A549 (cell line): Measurements from ENCODE around the gene TMEM267. TPM values are rescaled to one million over a fixed set of nuclear protein-coding genes. Genes with fewer than 3 reads are reported as not detected.

Experiments
- ATAC-seq, 2 experiments: fragments of 200-7000 bp in 1 of 2; fragments of >200 bp in 1 of 2; cut with Nextera tagmentation in 1 of 2; cut with Tn5 transposase in 1 of 2; 3 replicates each; pipeline versions ENCODE4 v1.8.0 to v1.9.1; 2018 to 2020; ENCODE audit warnings: mild to moderate bottlenecking in 1 of 2, moderate library complexity in 1 of 2
- CTCF ChIA-PET: fragments of 300-600 bp; sonication (Branson Sonifier 250); formaldehyde crosslinking; extraction: SDS; loops from one replicate; lab custom pipeline; 2021; ENCODE audit warnings: antibody characterized with exemption, inconsistent platforms; lab: Yijun Ruan, JAX
- POLR2A ChIA-PET: fragments of 350-600 bp; formaldehyde crosslinking; extraction: SDS; loops from one replicate; lab custom pipeline; 2021; ENCODE audit warnings: antibody characterized with exemption, inconsistent platforms; lab: Yijun Ruan, JAX
- DNase-seq, 2 experiments: peaks; one replicate each; pipeline versions ENCODE4 v3.0.0 to v3.0.0-alpha.2; 2011 to 2016; ENCODE audit warnings: low read depth in 1 of 2, low spot score in 1 of 2
- FAIRE-seq: peaks from 2 replicates; lab custom pipeline; 2011; peaks lifted over from hg19 to GRCh38; lab: Jason Lieb, UNC
- H3K27ac ChIP-seq, 2 experiments: fragments of >200 bp; sonication (Bioruptor Twin); formaldehyde crosslinking; 3 replicates each; pipeline ENCODE4 v1.5.1; 2016 to 2017
- H3K4me1 ChIP-seq: fragments of >200 bp; sonication (Bioruptor Twin); formaldehyde crosslinking; 3 replicates; pipeline ENCODE4 v1.6.1; 2016
- H3K4me2 ChIP-seq: fragments of >200 bp; sonication (Bioruptor Twin); formaldehyde crosslinking; 3 replicates; pipeline ENCODE4 v1.6.1; 2016
- H3K4me3 ChIP-seq: fragments of >200 bp; sonication (Bioruptor Twin); formaldehyde crosslinking; 3 replicates; pipeline ENCODE4 v1.5.1; 2016
- H3K9me3 ChIP-seq: fragments of >200 bp; sonication (Bioruptor Twin); formaldehyde crosslinking; 3 replicates; pipeline ENCODE4 v1.6.1; 2016
- CBX2 ChIP-seq: fragments of 200-600 bp; sonication (generic); IDR thresholded peaks from 2 replicates; pipeline ENCODE4 v1.6.1; 2016; ENCODE audit warnings: low read depth, mild to moderate bottlenecking, borderline replicate concordance
- CBX8 ChIP-seq: fragments of 200-600 bp; sonication (generic); IDR thresholded peaks from 2 replicates; pipeline ENCODE4 v1.6.1; 2016
- CHD2 ChIP-seq: fragments of 150-350 bp; IDR thresholded peaks from 2 replicates; pipeline ENCODE4 v1.6.1; 2014; ENCODE audit warnings: low read length; ENCODE audit not compliant: partially characterized antibody
- CHD4 ChIP-seq: fragments of 200-600 bp; sonication (generic); IDR thresholded peaks from 2 replicates; pipeline ENCODE4 v1.6.1; 2016; ENCODE audit warnings: antibody characterized with exemption, mild to moderate bottlenecking, borderline replicate concordance
- ESRRA ChIP-seq: fragments of 150-350 bp; IDR thresholded peaks from 2 replicates; pipeline ENCODE4 v1.6.1; 2014; ENCODE audit warnings: mild to moderate bottlenecking, low read length, borderline replicate concordance
- FOSB ChIP-seq: fragments of 250-450 bp; sonication (Bioruptor Pico); IDR thresholded peaks from 2 replicates; pipeline ENCODE4 v1.5.0; 2020; ENCODE audit warnings: mild to moderate bottlenecking, moderate library complexity
- FOSL2 ChIP-seq, 2 experiments: fragments of 450-650 bp in 1 of 2; fragments of >200 bp in 1 of 2; sonication (Bioruptor Twin) in 1 of 2; formaldehyde crosslinking; IDR thresholded peaks; 2 replicates each; pipeline versions ENCODE4 v1.5.0 to v1.6.1; 2016 to 2020; ENCODE audit warnings: mild to moderate bottlenecking in 1 of 2, moderate library complexity in 1 of 2
- HDAC2 ChIP-seq: fragments of 200-600 bp; sonication (generic); IDR thresholded peaks from 2 replicates; pipeline ENCODE4 v1.6.1; 2016
- HOXA7 ChIP-seq: fragments of 250-450 bp; sonication (Bioruptor Pico); IDR thresholded peaks from 2 replicates; pipeline ENCODE4 v1.5.0; 2020; ENCODE audit warnings: mild to moderate bottlenecking, moderate library complexity
- HOXB5 ChIP-seq: fragments of 250-450 bp; sonication (Bioruptor Pico); IDR thresholded peaks from 2 replicates; pipeline ENCODE4 v1.5.0; 2020; ENCODE audit warnings: mild to moderate bottlenecking, moderate library complexity
- KDM1A ChIP-seq: fragments of 200-600 bp; sonication (generic); IDR thresholded peaks from 2 replicates; pipeline ENCODE4 v1.6.1; 2016; ENCODE audit warnings: low read depth, mild to moderate bottlenecking
- KDM5A ChIP-seq: fragments of 200-600 bp; sonication (generic); IDR thresholded peaks from 2 replicates; pipeline ENCODE4 v1.6.1; 2016; ENCODE audit warnings: antibody characterized with exemption, mild to moderate bottlenecking
- MAX ChIP-seq: IDR thresholded peaks from 2 replicates; pipeline ENCODE4 v1.6.1; 2012
- NFE2L2 ChIP-seq: fragments of 150-350 bp; conservative IDR thresholded peaks from 2 replicates; pipeline ENCODE4 v1.6.1; 2014; ENCODE audit warnings: low read length
- NR3C1 ChIP-seq: fragments of >200 bp; sonication (Bioruptor Twin); formaldehyde crosslinking; IDR thresholded peaks from 3 replicates; pipeline ENCODE4 v1.6.1; 2017
- PBX3 ChIP-seq: IDR thresholded peaks from 2 replicates; pipeline ENCODE4 v1.6.1; 2012
- PHF8 ChIP-seq: fragments of 200-600 bp; sonication (generic); IDR thresholded peaks from 2 replicates; pipeline ENCODE4 v1.6.1; 2016; ENCODE audit warnings: low read depth, mild to moderate bottlenecking, antibody characterized with exemption, moderate library complexity, borderline replicate concordance
- POLR2AphosphoS2 ChIP-seq: conservative IDR thresholded peaks from 2 replicates; pipeline ENCODE4 v1.6.1; 2012; ENCODE audit warnings: low read length, improper control_type of control experiment, inconsistent platforms
- RAD21 ChIP-seq, 2 experiments: fragments of >200 bp in 1 of 2; sonication (Bioruptor Twin) in 1 of 2; formaldehyde crosslinking in 1 of 2; IDR thresholded peaks in 1 of 2; conservative IDR thresholded peaks in 1 of 2; 2 replicates in 1 of 2; 3 replicates in 1 of 2; pipeline ENCODE4 v1.6.1; 2012 to 2018; ENCODE audit warnings: inconsistent platforms in 1 of 2
- RARB ChIP-seq: fragments of 250-450 bp; sonication (Bioruptor Pico); IDR thresholded peaks from 2 replicates; pipeline ENCODE4 v1.8.0; 2021; ENCODE audit warnings: mild to moderate bottlenecking, moderate library complexity
- RCOR1 ChIP-seq: fragments of 150-350 bp; IDR thresholded peaks from 2 replicates; pipeline ENCODE4 v1.6.1; 2014; ENCODE audit warnings: antibody characterized with exemption, low read length, low read depth
- RNF2 ChIP-seq: fragments of 200-600 bp; sonication (generic); IDR thresholded peaks from 2 replicates; pipeline ENCODE4 v1.6.1; 2016; ENCODE audit warnings: low read depth, mild to moderate bottlenecking, antibody characterized with exemption, moderate library complexity, borderline replicate concordance
- SMC3 ChIP-seq: fragments of >200 bp; sonication (Bioruptor Twin); formaldehyde crosslinking; IDR thresholded peaks from 3 replicates; pipeline ENCODE4 v1.6.1; 2018; ENCODE audit warnings: inconsistent platforms
- TFCP2L1 ChIP-seq: fragments of 250-450 bp; sonication (Bioruptor Pico); IDR thresholded peaks from 2 replicates; pipeline ENCODE4 v1.5.0; 2021; ENCODE audit warnings: mild to moderate bottlenecking
- WGBS: methylation state at CpG from one replicate; pipeline ENCODE4 v1.1.6; 2017; ENCODE audit errors: missing lambda C conversion rate; 5-methylcytosine and 5-hydroxymethylcytosine counted together
- polyA plus RNA-seq, 4 experiments: library from polyadenylated mRNA; depleted of rRNA in 3 of 4; stranded (reverse); fragments of >200 nt; fragmentation: RNase III in 1 of 4; extraction: RNeasy Plus Mini Kit Qiagen cat#74134 plus additional on column Dnase treatment in 1 of 4; gene quantifications; 2 replicates in 3 of 4; 3 replicates in 1 of 4; pipeline ENCODE4 v1.2.3, GENCODE V29; 2011 to 2017
- TF ChIP-seq, protein P1 (sequence below): fragments of 200-600 bp; sonication (generic); IDR thresholded peaks from 2 replicates; pipeline ENCODE4 v1.6.1; 2016; ENCODE audit warnings: antibody characterized with exemption, mild to moderate bottlenecking, moderate library complexity
- TF ChIP-seq, protein P2 (sequence below): fragments of >200 bp; sonication (Bioruptor Twin); formaldehyde crosslinking; IDR thresholded peaks from 2 replicates; pipeline ENCODE4 v1.6.1; 2016
- TF ChIP-seq, protein P3 (sequence below): fragments of 450-650 bp; IDR thresholded peaks from 2 replicates; pipeline ENCODE4 v1.6.1; 2014; ENCODE audit warnings: antibody characterized with exemption
- TF ChIP-seq, protein P4 (sequence below): fragments of >200 bp; sonication (Bioruptor Twin); formaldehyde crosslinking; IDR thresholded peaks from 3 replicates; pipeline ENCODE4 v1.6.1; 2016

TMEM267 gene
- polyA plus RNA-seq, 2 of the 4 experiments (the other 2 are of a cell fraction): 15.8 to 46.1 TPM

- no peak for ATAC-seq
- Histone ChIP-seq H3K4me1 (peaks cover 22% of the 10 kb centered on the region), H3K9me3 (no peaks in the 10 kb centered on the region), H3K27ac (peak overlapping the region in 1 of 2 experiments; percentile 96; a peak in 1 of 6 replicates), H3K4me2 (peak overlapping the region; percentile 8; the same call in 1 of the 3 replicates), H3K4me3 (no peak overlapping the region)
- TF ChIP-seq NR3C1 (no peak), CBX2 (no peak), ESRRA (no peak), CHD2 (no peak)
- TF ChIP-seq, protein P1, sequence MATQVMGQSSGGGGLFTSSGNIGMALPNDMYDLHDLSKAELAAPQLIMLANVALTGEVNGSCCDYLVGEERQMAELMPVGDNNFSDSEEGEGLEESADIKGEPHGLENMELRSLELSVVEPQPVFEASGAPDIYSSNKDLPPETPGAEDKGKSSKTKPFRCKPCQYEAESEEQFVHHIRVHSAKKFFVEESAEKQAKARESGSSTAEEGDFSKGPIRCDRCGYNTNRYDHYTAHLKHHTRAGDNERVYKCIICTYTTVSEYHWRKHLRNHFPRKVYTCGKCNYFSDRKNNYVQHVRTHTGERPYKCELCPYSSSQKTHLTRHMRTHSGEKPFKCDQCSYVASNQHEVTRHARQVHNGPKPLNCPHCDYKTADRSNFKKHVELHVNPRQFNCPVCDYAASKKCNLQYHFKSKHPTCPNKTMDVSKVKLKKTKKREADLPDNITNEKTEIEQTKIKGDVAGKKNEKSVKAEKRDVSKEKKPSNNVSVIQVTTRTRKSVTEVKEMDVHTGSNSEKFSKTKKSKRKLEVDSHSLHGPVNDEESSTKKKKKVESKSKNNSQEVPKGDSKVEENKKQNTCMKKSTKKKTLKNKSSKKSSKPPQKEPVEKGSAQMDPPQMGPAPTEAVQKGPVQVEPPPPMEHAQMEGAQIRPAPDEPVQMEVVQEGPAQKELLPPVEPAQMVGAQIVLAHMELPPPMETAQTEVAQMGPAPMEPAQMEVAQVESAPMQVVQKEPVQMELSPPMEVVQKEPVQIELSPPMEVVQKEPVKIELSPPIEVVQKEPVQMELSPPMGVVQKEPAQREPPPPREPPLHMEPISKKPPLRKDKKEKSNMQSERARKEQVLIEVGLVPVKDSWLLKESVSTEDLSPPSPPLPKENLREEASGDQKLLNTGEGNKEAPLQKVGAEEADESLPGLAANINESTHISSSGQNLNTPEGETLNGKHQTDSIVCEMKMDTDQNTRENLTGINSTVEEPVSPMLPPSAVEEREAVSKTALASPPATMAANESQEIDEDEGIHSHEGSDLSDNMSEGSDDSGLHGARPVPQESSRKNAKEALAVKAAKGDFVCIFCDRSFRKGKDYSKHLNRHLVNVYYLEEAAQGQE: no peak
- DNase-seq: peak in 1 of 2 experiments; percentile 18
- ChIA-PET CTCF (interaction anchor here (0.6 to 3.6 kb wide), 10 partner anchors 13 to 254 kb away, joined by 4 to 55 read pairs (median 7); partner anchors contain the start of gene HMGCS1), POLR2A (interaction anchor here (2.1 to 2.8 kb wide), 3 partner anchors 10 to 364 kb away, joined by 13 to 31 read pairs (median 29); partner anchors contain the start of genes HMGCS1 and ZNF131)
- FAIRE-seq: no peak
- 88% methylated on average over 1 of the region's 2 CpGs for WGBS
Observed at GRCh38 chr5:43485406-43485805, 1.7 kb upstream of the TMEM267 start.

DNA sequence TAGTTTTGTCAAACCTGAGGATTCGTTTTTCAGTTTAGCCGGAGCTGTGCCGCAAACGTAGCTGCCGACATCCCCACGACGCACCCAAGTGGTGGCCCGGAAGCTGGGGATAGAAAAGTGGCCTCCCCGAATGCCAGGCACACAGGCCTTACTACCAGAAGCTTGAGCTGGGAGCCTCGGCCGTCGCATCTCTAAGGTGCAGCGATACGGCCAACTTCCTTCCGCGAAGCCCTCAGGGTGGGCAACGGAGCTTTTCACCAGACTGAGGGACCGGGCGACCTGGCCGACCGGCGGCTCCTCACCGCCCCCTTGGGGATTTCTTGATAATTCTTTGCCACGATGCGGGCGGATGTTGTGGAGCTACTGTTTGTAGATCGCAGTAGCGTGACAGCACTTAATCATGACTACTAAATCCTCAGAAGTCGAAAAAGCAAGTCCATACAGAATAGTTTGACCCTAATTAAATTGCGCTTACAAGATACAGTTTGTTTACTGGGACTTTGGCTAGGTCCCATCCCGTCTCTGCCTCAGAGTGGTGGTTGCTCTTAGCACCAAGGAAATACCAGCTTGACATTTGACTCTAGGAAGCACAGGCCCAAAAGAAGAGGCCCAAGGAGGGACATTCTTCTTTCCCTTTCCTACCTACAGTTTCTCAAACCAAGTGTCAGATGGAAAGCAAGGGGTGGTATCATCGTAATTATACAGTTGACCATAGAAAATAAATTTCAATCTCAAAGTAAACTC lies 613 bp upstream of the TMEM267 start:
- DNase-seq: peak; percentile 85 to 90
- H3K4me1 ChIP-seq: peaks cover 26% of the 10 kb centered on the region
- no peaks in the 10 kb centered on the region for H3K9me3 ChIP-seq
- ChIA-PET CTCF (interaction anchor here (0.5 to 3.6 kb wide), 53 partner anchors 8 to 1397 kb away, joined by 3 to 55 read pairs (median 4); partner anchors contain the start of genes C5orf34 and HMGCS1), POLR2A (interaction anchor here (0.6 to 2.8 kb wide), 37 partner anchors 9 to 1544 kb away, joined by 3 to 41 read pairs (median 6); partner anchors contain the start of genes C5orf34, CCL28, HMGCS1 and ZNF131)
- no peak for FAIRE-seq
- under 1% methylated on average over 31 of the region's 32 CpGs for WGBS
- peak; percentile 88 to 92 for ATAC-seq
- peak overlapping the region; percentile 90 for H3K4me2 ChIP-seq
- H3K4me3 ChIP-seq: peak overlapping the region; percentile 63
- peak overlapping the region; percentile 91 to 96 for H3K27ac ChIP-seq
- TF ChIP-seq HOXB5 (no peak), FOSL2 (IDR thresholded peaks at IDR 0.05) (no peak), FOSL2 (CRISPR knock-in tag; IDR thresholded peaks at IDR 0.05) (no peak), POLR2AphosphoS2 (no peak), HOXA7 (CRISPR knock-in tag) (0 out of 2 replicates have a peak, but pooled peaks have one; percentile 60), SMC3 (peak; percentile 80; the same call in 2 of the 3 replicates), RCOR1 (no peak), PBX3 (no peak), ESRRA (no peak), RNF2 (no peak), CHD4 (no peak), CBX8 (no peak), MAX (peak; percentile 27), PHF8 (peak; percentile 66), TFCP2L1 (CRISPR knock-in tag) (0 out of 2 replicates have a peak, but pooled peaks have one; percentile 23), CBX2 (no peak), NFE2L2 (no peak), RAD21 (conservative IDR thresholded peaks at IDR 0.05 in 1 of 2, IDR thresholded peaks at IDR 0.05 in 1 of 2) (peak; percentile 63 to 79), KDM5A (0 out of 2 replicates have a peak, but pooled peaks have one; percentile 29), KDM1A (no peak), RARB (no peak), HDAC2 (0 out of 2 replicates have a peak, but pooled peaks have one; percentile 29), FOSB (no peak)
- TF ChIP-seq, protein P2, sequence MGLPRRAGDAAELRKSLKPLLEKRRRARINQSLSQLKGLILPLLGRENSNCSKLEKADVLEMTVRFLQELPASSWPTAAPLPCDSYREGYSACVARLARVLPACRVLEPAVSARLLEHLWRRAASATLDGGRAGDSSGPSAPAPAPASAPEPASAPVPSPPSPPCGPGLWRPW: no peak
- TF ChIP-seq, protein P3, sequence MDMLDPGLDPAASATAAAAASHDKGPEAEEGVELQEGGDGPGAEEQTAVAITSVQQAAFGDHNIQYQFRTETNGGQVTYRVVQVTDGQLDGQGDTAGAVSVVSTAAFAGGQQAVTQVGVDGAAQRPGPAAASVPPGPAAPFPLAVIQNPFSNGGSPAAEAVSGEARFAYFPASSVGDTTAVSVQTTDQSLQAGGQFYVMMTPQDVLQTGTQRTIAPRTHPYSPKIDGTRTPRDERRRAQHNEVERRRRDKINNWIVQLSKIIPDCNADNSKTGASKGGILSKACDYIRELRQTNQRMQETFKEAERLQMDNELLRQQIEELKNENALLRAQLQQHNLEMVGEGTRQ: no peak
- TF ChIP-seq, protein P4, sequence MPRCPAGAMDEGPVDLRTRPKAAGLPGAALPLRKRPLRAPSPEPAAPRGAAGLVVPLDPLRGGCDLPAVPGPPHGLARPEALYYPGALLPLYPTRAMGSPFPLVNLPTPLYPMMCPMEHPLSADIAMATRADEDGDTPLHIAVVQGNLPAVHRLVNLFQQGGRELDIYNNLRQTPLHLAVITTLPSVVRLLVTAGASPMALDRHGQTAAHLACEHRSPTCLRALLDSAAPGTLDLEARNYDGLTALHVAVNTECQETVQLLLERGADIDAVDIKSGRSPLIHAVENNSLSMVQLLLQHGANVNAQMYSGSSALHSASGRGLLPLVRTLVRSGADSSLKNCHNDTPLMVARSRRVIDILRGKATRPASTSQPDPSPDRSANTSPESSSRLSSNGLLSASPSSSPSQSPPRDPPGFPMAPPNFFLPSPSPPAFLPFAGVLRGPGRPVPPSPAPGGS: no peak; the same call in 2 of the 3 replicates
